ENCODE results near the gene ATF7IP. TPM values are rescaled to one million over a fixed set of nuclear protein-coding genes. Genes with fewer than 3 reads are reported as not detected.
"Not testable (repeated sequence)": the region's sequence is repeated elsewhere in the genome, so short reads cannot be mapped to it uniquely, and the experiment has no call there.

Gene ATF7IP
- total RNA-seq, 1 donor from 2014 or later: 204 TPM

DNA sequence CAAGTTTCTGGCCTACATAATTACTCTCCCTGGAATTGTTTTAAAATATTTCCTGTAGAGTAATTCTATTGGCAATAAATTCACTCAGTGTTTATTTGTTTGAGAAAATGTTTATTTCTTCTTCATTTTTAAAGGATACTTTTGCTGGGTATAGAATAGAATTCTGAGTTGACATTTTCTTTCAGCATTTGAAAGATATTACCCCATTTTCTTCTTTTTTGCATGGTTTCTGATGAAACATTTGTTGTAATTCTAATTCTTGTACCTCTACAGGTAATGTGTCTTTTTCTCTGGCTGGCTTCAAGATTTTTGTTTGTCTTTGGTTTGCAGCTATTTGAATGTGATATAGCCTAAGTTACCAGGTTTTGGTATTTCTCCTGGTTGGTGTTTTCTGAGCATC lies 25.1 kb upstream of the ATF7IP start:
- DNase-seq: no peak
- Mint-ChIP-seq H3K36me3 (ENCODE audit: unreplicated experiment) (peaks cover 19% of the 10 kb centered on the region), H3K9me3 (ENCODE audit: unreplicated experiment) (peaks cover 4% of the 10 kb centered on the region), H3K27ac (ENCODE audit: unreplicated experiment) (no peak overlapping the region), H3K4me1 (ENCODE audit: low read depth, unreplicated experiment) (no peaks in the 10 kb centered on the region), H3K4me3 (ENCODE audit: unreplicated experiment) (no peak overlapping the region), H3K27me3 (ENCODE audit: unreplicated experiment) (peaks cover 2% of the 10 kb centered on the region)
- TF ChIP-seq CTCF (IDR thresholded peaks at IDR 0.05; ENCODE audit: partially characterized antibody, unreplicated experiment): no peak

GRCh38 chr12:14351524-14351923 lies 14.0 kb upstream of the ATF7IP start:
- H3K9me3 Mint-ChIP-seq (ENCODE audit: unreplicated experiment): peaks cover 19% of the 10 kb centered on the region
- H3K27ac Mint-ChIP-seq (ENCODE audit: unreplicated experiment); H3K4me3 Mint-ChIP-seq (ENCODE audit: unreplicated experiment); H3K4me1 Mint-ChIP-seq (ENCODE audit: low read depth, unreplicated experiment); H3K27me3 Mint-ChIP-seq (ENCODE audit: unreplicated experiment); DNase-seq: not testable (repeated sequence)
- peaks cover 37% of the 10 kb centered on the region for H3K36me3 Mint-ChIP-seq (ENCODE audit: unreplicated experiment)

DNA sequence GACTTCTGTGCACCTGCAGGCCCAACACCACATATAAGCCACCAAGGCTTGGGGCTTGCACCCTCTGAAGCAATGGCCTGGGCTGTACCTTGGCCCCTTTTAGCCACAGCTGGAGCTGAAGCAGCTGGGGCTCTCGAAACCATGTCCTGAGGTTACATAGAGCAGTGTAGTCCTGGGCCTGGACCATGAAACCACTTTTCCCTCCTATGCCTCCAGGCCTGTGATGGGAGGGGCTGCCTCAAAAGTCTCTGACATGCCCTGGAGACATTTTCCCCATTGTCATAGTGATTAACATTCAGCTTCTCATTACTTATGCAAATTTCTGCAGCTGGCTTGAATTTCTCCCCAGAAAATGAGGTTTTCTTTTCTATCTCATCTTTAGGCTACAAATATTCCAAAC lies 13.4 kb upstream of the ATF7IP start:
- Mint-ChIP-seq H3K36me3 (ENCODE audit: unreplicated experiment) (peaks cover 37% of the 10 kb centered on the region), H3K9me3 (ENCODE audit: unreplicated experiment) (peaks cover 19% of the 10 kb centered on the region)
- not testable (repeated sequence) for H3K4me3 Mint-ChIP-seq (ENCODE audit: unreplicated experiment); H3K4me1 Mint-ChIP-seq (ENCODE audit: low read depth, unreplicated experiment); H3K27me3 Mint-ChIP-seq (ENCODE audit: unreplicated experiment); DNase-seq; H3K27ac Mint-ChIP-seq (ENCODE audit: unreplicated experiment)

GRCh38 chr12:14354665-14355064 lies 10.8 kb upstream of the ATF7IP start:
- H3K4me1 Mint-ChIP-seq (ENCODE audit: low read depth, unreplicated experiment); H3K27me3 Mint-ChIP-seq (ENCODE audit: unreplicated experiment); DNase-seq; H3K27ac Mint-ChIP-seq (ENCODE audit: unreplicated experiment); H3K4me3 Mint-ChIP-seq (ENCODE audit: unreplicated experiment): not testable (repeated sequence)
- H3K9me3 Mint-ChIP-seq (ENCODE audit: unreplicated experiment): peaks cover 17% of the 10 kb centered on the region
- H3K36me3 Mint-ChIP-seq (ENCODE audit: unreplicated experiment): peaks cover 32% of the 10 kb centered on the region

DNA sequence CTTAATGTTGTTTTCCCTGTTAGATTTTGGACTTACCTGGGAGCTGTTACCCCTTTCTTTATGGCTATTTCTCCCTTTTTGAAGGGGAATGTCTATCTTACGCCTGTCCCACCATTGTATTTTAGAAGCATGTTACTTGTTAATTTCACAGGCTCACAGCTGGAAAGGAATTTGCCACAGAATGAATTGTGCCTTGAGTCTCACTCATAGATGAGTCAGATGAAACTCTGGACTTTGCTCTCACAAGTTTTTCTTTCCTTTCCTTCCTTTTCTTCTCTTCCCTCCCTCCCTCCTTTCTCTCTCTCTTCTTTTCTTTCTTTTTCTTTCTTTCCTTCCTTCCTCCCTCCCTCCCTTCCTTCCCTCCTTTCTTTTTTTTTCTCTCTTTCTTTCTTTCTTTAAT lies 9.3 kb upstream of the ATF7IP start:
- TF ChIP-seq CTCF (IDR thresholded peaks at IDR 0.05; ENCODE audit: partially characterized antibody, unreplicated experiment): no peak
- Mint-ChIP-seq H3K36me3 (ENCODE audit: unreplicated experiment) (peaks cover 20% of the 10 kb centered on the region), H3K9me3 (ENCODE audit: unreplicated experiment) (peaks cover 12% of the 10 kb centered on the region), H3K4me3 (ENCODE audit: unreplicated experiment) (no peak overlapping the region), H3K27me3 (ENCODE audit: unreplicated experiment) (no peaks in the 10 kb centered on the region), H3K27ac (ENCODE audit: unreplicated experiment) (no peak overlapping the region), H3K4me1 (ENCODE audit: low read depth, unreplicated experiment) (no peaks in the 10 kb centered on the region)
- DNase-seq: no peak

DNA sequence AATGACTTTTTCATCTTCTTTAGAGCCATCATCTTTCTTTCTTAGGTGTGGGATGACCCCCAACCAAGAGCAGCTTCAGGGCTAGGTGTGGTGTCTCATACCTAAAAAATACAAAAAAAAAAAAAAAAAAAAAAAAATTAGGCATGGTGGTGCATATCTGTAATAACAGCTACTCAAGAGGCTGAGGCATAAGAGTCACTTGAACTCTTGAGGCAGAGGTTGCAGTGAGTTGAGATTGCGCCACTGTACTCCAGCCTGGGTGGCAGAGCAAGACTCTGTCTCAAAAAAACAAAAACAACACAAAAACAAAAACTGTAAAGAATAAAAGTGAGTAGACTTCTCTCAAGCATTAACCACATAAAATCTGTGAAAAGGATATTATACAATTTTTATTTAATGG lies 8.0 kb upstream of the ATF7IP start:
- Mint-ChIP-seq H3K4me3 (ENCODE audit: unreplicated experiment) (no peak overlapping the region), H3K9me3 (ENCODE audit: unreplicated experiment) (peaks cover 12% of the 10 kb centered on the region)
- no peak for TF ChIP-seq CTCF (IDR thresholded peaks at IDR 0.05; ENCODE audit: partially characterized antibody, unreplicated experiment)

DNA sequence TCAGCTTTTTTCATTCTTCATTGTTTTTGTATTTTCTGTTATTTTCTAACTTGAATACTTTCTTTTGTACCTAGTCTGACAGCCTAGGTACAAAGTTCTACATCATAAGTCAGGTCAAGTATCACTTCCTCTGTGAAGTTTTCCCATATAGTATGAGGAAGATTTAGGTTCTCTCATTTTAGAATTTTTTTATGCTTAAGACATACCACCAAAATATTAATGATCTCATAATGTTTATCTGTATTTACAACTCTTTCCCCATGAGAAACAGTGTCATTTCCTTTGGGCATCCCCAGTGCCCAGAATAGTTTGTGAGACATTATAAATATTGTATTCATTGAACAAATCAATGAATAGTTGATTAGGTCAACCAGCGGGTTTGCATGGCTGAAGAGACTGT lies 3.1 kb upstream of the ATF7IP start:
- TF ChIP-seq CTCF (IDR thresholded peaks at IDR 0.05; ENCODE audit: partially characterized antibody, unreplicated experiment): no peak
- Mint-ChIP-seq H3K4me3 (ENCODE audit: unreplicated experiment) (no peak overlapping the region), H3K4me1 (ENCODE audit: low read depth, unreplicated experiment) (no peaks in the 10 kb centered on the region), H3K27ac (ENCODE audit: unreplicated experiment) (no peak overlapping the region), H3K9me3 (ENCODE audit: unreplicated experiment) (peaks cover 11% of the 10 kb centered on the region), H3K36me3 (ENCODE audit: unreplicated experiment) (peaks cover 5% of the 10 kb centered on the region), H3K27me3 (ENCODE audit: unreplicated experiment) (peaks cover 5% of the 10 kb centered on the region)
- DNase-seq: no peak

More for the DNA sequence above, 8.0 kb upstream of the ATF7IP start:
- Mint-ChIP-seq H3K36me3 (ENCODE audit: unreplicated experiment) (peaks cover 16% of the 10 kb centered on the region), H3K27ac (ENCODE audit: unreplicated experiment) (no peak overlapping the region), H3K27me3 (ENCODE audit: unreplicated experiment) (no peaks in the 10 kb centered on the region), H3K4me1 (ENCODE audit: low read depth, unreplicated experiment) (no peaks in the 10 kb centered on the region)
- DNase-seq: no peak
